Stimulated activated CD8-positive, alpha-beta memory T cell treated with anti-CD3 and anti-CD28 coated beads, Interleukin-12 subunit alpha, Interleukin-12 subunit beta, amount 100 ng/mL, for 24 hours (primary cell): ENCODE data around the gene POLDIP2.

Source experiments
- DNase-seq: peaks from one replicate; pipeline ENCODE4 v3.0.0-alpha.2; 2020; ENCODE audit errors: extremely low read depth

Gene POLDIP2, protein sequence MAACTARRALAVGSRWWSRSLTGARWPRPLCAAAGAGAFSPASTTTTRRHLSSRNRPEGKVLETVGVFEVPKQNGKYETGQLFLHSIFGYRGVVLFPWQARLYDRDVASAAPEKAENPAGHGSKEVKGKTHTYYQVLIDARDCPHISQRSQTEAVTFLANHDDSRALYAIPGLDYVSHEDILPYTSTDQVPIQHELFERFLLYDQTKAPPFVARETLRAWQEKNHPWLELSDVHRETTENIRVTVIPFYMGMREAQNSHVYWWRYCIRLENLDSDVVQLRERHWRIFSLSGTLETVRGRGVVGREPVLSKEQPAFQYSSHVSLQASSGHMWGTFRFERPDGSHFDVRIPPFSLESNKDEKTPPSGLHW

DNA sequence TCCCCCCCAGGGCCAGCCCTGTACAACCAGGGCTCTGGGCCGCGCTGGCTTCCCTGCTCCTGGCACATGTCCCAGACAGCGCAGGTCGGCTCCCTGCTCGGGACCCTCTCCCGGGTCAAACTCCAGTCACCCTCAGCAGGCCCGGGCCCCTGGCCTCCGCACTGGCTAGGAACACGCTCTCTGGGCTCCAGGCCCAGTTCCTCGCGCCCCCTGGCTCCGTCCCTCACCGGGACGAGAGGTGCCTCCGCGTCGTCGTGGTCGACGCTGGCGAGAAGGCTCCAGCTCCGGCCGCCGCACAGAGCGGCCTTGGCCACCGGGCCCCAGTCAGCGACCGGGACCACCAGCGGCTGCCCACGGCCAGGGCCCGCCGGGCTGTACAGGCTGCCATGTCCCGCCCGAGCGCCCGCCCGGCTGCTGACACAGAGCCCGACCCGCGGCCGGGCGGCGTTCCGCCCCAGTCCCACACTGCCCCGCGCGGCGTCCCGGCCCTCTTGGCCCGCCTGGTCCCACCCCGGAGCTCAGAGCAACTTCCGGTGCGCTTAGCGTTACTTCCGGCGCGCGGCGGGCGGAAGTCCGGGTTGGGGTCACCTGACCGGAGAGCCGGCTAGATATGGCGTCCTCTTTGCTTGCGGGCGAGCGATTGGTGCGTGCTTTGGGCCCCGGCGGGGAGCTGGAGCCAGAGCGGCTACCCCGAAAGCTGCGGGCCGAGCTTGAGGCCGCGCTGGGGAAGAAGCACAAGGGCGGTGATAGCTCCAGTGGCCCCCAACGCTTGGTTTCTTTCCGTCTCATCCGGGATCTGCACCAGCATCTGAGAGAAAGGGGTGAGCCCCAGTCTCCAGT, at the start of gene POLDIP2:
Gene POLDIP2, minus strand, starts transcription at position 467 of the 840 bp plus-strand sequence. Its CDS starts 79 bp downstream, at position 388.
- peak; percentile 91 for DNase-seq

DNA sequence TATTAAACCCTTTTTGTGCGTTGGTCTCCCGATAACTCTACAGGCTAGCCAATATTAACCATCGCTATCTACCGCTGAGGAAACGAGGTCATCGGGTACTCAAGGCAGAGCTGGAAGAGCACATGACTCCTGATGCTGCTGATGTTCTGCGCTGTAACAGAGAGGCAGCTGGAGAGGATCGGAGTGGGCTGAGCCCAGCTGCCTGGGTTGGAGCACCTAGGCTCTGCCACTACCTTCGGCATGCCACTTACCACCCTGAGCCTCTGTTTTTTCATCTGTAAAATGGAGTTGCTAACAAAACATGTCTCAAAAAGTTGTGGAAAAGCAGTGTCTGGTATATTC, 49.1 kb upstream of the POLDIP2 start:
- DNase-seq = no peak

DNA sequence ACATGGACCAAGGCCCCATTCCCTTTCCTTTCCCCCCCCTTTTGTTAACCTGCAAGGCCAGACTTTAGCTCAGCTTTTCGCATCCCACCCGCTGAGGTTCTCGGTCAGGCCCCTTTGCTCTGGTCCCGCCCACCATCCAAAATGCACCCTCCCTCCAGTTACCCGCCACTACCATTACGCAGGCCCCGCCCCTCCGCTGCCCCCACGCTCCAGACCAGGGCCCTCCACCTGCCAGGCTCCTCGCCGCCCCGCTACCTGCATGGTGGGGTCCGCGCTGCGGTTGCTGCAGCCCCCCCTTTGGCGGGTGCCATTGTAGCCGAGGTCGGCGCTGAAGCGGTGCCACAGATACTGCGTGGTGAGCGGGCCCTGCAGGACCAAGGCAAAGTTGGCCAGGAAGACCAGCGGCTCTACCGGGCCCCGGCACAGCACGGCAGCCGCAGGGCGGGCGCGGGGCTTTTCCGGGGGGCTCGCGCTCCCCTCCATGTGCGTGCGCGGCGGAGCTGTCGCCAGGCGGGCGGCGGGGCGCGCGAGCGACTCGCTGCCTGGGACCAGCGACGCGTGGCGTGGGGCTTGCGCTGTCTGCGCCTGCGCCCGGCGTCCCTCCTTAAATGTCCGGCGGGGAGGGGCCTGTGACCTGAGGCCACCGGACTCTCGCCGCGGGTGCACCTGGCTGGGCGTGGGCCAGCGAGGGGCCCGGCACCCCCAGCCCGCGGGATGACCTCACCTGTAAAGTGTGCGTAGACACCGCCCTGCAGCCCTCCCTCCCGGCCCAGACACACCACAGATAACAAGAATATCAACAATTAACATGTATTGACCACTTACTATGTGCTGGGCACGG, 48.5 kb upstream of the POLDIP2 start, which contains the start of gene SLC46A1:
Gene SLC46A1, minus strand, starts transcription at position 581 of the 841 bp plus-strand sequence. Its CDS starts 98 bp downstream, at position 483.
- peak; percentile 22 for DNase-seq

DNA sequence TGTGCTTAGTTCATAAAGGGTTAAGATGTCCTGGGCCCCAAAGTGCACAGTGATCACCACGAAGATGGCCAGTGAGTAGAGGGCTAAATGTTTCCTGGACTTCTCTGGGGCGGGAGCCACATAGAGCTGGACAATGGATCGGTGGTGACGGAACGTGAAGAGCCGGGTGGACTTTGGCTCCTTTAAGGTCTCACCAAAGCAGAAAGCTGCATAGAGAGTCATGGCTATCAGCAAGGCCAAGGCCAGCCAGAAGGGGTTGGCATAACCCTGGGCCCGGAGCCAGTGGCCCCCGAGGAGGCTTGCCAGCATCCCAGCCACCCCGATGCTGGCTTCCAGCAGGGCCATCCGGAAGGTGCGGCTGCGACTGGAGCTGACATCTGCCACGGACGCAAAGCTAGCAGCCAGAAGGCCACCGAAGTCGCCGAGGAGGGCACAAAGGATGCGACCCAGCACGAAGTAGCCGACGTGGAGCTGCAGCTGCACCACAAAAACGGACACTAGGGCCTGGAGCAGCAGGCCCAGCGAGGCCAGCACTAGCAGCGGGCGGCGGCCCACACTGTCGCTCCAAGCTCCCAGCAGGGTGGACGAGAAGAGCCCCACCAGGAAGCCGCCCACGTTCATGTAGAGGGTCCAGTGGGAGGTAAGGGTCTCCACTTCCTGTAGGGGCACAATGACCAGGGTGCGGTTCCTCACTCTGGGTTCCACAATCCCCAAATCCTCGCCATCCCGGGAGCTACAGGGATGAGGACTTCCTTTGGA, 47.7 kb upstream of the POLDIP2 start:
- no peak for DNase-seq

DNA sequence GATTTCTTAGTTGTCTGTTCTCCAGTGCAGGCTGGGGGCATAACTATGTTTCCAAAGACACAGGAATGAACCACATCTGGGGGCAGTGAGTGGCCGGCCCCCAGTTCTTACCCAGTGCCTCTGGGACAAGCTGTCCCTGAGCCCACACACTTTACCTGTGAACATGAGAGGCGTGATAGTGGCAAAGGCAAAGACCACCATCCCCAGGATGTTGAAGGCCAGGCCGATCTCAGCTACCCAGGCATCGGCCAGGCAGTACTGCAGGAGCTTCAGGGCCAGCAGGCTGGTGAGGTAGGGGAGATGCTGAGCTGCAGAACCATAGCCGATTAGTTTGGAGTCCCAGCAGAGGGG, 47.1 kb upstream of the POLDIP2 start:
- no peak for DNase-seq

DNA sequence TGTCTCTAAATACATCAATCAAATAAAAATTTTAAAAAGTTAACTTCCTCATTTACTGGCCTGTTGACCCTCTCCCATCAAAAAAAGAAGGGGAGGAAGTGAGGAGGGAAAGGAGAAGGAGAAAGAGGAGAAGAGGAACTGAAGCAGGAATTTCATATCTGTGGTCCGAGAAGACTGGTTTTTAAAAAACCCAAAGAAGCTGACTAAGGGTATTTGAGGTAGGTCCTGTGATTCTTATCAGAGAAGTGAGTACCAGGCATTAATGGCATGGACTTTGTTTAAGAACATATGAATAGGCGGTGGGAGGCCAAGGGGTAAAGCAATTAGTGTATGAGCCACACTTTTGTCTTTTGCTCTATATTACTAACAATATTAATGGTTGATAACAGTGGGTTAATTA, 46.7 kb upstream of the POLDIP2 start:
- no peak for DNase-seq

DNA sequence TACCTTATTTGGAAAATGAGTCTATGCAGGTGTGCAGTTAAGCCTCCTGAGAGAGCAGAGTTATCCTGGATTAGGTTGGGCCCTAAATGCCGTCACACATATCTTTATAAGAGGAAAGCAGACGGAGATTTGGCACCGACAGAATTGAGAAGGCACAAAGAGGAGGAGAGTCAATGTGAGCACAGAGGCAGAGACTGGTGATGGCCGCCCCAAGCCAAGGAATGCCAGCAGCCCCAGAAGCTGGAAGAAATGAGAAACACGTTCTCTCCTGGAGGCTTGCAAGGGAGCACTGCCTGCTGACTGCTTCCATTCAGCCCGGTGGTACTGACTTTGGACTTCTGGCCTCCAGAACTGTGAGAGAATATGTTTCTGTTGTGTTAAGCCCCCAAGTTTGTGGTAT, 45.5 kb upstream of the POLDIP2 start:
- no peak for DNase-seq

DNA sequence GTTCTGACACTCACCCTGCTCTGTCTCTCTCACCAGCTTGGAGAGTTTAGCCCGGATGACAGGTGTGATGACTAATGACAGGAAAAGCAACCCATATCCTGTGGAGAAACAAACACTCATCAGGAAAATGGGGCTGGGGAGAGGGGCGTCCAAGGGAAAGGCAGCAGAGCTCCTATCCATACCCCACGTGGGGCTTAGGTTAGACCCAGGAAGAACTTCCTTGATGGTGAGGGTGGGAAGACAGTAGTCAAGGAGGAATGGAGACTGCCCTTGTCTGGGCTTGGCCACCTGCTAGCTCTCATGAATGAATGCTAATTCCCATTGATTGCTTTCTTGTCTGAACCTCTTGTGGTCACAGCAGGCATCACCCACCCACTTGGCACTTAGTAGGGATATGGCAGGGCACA, 44.9 kb upstream of the POLDIP2 start:
- DNase-seq = no peak

DNA sequence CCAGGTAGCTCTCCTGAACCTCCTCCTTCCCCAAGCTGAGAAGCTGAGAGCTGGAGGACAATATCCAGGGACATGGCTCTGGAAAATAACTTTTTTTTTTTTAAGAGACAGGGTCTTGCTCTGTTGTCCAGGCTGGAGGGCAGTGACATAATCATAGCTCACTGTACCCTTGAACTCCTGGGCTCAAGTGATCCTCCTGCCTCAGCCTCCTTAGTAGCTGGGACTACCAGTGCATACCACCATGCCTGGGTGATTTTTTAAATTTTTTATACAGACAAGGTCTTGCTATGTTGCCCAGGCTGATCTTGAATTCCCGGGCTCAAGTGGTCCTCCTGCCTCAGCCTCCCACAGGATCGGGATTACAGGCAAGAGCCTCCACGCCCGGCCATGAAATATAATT, 42.5 kb upstream of the POLDIP2 start:
- DNase-seq = no peak

DNA sequence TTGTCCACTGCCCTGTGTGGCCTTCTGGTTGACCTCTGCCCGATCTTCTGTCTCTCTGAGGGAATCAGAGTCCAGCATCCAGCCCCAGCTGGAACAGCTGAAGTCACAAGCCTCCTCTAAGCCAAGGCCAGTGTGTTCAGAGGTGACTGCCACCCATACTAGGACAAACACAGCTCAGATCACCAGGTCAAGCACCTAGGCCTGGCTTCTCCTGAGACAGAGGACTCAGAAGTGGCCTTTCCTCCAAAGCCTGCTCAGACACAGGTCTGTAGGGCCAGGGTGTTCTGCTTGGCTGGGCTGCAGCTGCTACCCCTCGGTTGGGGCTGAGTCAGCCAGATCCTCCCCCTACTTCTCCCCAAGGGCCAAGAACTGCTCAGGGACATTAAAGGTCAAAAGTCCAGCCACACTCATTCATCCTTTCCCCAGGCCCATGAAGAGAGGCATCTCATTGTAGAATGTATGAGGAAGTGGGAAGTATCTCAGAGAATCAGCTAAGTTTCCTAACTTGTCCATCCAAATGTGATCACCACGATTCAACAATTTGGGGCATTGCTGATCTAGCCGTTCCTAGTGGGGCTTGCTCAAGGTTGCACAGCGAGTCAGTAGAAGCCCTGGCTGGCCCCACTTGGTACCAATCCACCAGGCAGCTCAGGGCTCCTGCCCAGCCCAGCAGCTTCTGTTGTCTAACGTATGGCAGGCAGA, 41.1 kb upstream of the POLDIP2 start:
- DNase-seq = no peak

DNA sequence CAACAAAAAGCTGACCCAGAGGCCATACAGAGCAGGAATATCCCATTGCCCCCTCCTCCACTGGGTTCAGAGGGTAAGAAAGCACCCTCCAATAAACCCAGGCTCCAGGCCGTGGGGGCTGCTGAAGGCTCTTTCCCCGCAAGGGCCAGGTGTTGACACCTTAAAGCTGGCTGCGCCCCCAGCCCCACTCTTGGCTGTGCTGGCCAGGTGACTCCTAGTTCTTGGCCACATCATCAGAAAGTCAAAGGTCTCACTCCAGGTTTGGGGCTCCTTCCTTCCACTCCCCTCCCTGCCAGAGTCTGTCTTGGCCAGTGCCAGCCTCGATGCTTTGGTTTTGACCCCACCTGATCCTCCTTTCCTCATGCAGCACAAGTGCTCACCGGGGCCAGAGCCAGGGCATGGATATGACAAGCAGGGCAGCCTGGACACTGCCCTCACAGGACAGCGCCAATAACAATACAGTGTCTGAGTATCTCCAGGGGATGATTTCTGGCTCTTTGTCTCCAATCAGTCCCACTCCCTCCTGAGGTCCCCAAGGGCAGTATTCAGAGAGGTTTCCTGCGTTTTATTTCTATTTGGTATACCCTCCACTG, 40.5 kb upstream of the POLDIP2 start:
- DNase-seq = no peak

DNA sequence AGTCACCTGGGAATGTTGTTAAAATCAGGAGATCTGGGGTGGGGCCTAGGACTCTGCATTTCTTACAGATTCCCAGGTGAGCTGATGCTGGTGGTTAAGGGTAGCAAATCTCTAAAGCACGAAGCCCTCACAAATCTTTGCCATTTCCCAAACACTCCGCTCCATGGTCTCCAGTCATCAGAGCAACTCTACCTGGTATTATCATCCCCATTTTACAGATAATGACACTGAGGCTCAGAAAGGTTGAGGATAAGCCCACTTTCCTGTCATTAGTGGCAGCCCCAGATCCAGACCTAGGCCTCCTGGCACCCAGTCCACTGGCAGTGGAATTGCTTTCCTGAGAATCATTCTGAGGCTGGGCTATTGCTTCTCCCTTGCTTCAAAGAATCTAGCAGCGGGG, 39.9 kb upstream of the POLDIP2 start:
- DNase-seq = no peak

DNA sequence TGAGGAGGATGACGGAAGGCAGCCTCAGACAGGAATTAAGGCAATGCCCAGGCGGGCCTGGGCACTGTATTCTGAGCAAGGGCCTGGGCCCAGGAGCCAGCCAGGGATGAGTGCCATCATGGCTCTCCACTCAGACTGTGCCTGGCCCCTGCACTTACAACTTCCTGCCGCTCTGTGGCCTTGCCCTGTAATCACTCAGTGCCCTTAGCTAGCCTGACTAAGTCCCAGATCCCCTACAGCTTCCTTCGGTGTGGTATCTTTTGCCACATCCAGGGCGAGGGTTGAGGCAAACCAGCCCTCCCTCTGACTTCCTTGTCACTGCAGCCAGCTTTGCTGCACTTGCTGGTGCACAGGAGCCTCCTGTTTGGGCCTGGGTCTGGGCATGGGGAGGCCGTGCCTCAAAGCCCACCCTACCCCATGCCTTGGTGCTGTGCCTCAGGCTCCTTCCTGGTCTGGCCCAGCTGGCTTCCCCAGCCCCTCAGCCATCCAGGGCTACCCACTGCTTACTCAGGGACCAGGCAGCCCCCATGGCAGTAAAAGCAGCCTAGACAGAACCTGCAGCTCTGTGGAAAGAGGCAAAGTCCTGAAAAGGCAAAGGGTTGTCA, 39.4 kb upstream of the POLDIP2 start:
- DNase-seq = no peak

DNA sequence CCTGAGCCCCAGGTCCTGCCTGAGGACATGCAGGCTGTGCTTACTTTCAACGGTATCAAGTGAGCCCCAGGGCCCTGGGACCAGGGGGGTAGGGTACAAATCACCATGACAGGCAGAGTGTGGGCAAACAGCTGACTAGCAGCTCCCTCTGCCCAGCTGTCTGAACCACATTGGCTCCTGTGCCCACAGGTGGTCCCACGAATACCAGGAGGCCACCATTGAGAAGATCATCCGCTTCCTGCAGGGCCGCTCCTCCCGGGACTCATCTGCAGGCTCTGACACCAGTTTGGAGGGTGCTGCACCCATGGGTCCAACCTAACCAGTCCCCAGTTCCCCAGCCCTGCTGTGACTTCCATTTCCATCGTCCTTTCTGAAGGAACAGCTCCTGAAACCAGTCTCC, 38.6 kb upstream of the POLDIP2 start:
- DNase-seq = no peak

DNA sequence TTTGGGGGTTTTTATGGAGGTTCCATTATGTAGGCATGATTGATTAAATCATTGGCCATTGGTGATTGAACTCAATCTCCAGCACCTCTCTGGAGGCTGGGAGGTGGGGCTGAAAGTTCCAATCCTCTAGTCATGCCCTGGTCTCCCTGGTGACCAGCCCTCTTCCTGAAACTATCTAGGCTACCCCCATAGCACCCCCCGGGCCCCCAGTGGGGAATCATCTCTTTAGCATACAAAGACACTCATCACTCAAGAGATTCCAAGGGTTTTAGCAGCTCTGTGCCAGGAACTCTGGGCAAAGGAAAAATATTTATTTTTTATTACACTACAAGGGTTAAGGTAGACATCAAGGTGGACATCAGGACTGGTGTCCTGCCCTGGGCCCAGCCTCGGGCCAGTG, 38.1 kb upstream of the POLDIP2 start:
- DNase-seq = no peak

DNA sequence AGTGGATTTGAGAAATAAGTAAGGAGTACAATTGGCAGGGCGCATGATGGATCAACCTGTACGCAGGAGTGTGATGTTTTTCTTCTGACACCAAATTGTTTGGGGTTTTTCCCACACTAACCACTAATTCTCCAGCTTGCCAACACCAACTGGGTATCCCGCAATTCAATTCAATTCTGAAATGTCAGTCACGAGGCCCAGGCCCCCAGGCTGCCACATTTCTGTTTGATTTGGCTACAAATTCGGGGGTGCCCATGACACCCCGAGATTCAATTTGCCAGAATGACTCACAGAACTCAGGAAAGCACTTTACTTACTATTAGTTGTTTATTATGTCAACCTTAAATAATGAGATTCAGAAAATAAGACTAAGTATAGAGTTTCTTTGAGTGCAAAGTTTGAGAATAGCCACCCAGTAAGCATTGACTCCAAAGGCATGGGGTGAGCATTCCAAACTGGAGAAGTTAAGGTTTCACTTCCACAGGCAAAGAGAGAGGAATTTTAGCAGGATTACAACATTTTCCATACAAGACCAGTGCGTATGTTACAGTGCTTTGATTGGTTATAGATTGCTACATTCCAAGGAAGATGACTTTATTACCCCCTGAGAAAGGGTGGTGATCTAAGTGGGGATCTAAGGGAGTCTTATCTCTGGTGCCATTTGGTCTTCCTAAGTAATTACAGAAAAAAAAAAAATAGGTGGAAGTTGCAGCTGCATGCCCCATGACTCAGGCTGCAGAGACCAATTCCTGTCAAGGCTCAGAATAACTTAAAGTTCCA, 37.2 kb upstream of the POLDIP2 start:
- DNase-seq = no peak

DNA sequence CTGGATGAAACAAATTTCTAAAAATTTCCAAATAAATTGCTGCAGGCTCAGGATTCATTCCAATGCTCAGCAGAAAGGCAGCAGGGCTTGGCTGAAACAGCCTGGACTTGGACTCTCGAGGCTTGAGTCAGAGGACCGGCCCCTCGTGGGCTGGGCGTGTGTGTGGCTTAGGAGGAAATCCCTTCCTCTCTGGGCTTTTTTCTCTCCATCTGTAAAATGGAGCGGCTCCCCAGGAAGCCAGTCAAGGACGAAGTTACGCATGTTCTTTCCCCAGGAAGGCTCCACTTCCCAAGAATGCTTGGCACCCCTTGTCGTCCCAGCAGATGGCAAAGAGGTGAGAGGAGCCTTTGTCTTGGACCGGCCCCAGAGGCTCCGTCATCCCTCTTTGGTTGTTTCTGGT, 35.2 kb upstream of the POLDIP2 start:
- DNase-seq = no peak

DNA sequence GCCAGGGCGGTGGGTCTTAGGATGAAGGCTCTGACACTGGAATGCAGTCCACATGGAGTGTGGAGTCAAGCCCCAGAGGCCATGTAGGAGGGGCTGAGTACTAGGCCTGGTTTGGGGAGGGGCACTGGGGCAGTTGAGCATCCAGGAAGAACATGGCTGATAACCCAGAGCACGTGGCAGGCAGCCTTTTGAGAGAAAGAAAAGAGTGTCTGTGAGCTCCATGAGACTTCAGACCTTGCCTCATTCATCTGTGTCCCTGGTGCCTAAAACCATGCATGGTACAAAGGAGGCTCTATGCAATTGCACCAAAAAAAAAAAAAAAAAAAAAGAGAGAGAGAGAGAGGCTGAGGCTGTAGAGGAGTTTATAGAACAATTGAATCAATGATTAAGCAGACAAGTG, 34.1 kb upstream of the POLDIP2 start:
- no peak for DNase-seq

DNA sequence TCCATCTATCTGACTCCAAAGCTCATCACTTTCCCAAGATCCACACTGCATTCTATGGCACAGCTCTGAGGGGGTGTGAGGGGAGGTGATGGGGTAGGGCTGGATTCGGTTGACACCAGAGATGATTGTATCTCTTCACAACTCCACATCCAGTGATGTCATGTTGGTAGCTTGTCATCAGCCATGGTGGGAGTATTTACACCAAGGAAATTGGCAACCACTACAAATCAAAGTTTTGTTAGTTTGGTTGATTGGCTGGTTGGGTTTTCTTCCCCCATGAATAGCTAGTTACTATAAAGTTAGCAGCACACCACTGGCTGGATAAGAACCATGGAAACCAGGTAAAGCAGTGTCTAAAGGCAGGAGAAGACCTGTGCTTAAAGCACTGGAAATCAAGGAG, 33.7 kb upstream of the POLDIP2 start:
- DNase-seq = no peak
